ENCODE results near the gene DAP3. TPM values are rescaled to one million over a fixed set of nuclear protein-coding genes. Genes with fewer than 3 reads are reported as not detected.
"Not testable (repeated sequence)": the region's sequence is repeated elsewhere in the genome, so short reads cannot be mapped to it uniquely, and the experiment has no call there.

DAP3 gene
- total RNA-seq, 6 donors from 2014 or later: 60.8 to 233 (median 100) TPM

- 99 to 100% methylated on average over 3 of the region's 3 CpGs for WGBS, 2 donors
- no peaks in the 10 kb centered on the region for H3K27me3 ChIP-seq
- H3K27ac ChIP-seq: no peak overlapping the region
- H3K9me3 ChIP-seq: no peaks in the 10 kb centered on the region
- TF ChIP-seq POLR2A (IDR thresholded peaks at IDR 0.05) (no peak), EP300 (IDR thresholded peaks at IDR 0.05) (no peak)
- TF ChIP-seq, protein P1, sequence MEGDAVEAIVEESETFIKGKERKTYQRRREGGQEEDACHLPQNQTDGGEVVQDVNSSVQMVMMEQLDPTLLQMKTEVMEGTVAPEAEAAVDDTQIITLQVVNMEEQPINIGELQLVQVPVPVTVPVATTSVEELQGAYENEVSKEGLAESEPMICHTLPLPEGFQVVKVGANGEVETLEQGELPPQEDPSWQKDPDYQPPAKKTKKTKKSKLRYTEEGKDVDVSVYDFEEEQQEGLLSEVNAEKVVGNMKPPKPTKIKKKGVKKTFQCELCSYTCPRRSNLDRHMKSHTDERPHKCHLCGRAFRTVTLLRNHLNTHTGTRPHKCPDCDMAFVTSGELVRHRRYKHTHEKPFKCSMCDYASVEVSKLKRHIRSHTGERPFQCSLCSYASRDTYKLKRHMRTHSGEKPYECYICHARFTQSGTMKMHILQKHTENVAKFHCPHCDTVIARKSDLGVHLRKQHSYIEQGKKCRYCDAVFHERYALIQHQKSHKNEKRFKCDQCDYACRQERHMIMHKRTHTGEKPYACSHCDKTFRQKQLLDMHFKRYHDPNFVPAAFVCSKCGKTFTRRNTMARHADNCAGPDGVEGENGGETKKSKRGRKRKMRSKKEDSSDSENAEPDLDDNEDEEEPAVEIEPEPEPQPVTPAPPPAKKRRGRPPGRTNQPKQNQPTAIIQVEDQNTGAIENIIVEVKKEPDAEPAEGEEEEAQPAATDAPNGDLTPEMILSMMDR (IDR thresholded peaks at IDR 0.05): no peak
- peaks cover 0 to 3% (median 0%) of the 10 kb centered on the region in 4 donors for H3K4me1 ChIP-seq
- ATAC-seq (ENCODE audit: low FRiP score in 2 of 2) (no peak), DNase-seq (no peak)
- H3K36me3 ChIP-seq: peaks cover 0 to 13% (median 2%) of the 10 kb centered on the region in 4 donors
- no peak overlapping the region for H3K4me3 ChIP-seq
These were observed 20.5 kb downstream of the DAP3 start for GRCh38 chr1:155709391-155709790.

DNA sequence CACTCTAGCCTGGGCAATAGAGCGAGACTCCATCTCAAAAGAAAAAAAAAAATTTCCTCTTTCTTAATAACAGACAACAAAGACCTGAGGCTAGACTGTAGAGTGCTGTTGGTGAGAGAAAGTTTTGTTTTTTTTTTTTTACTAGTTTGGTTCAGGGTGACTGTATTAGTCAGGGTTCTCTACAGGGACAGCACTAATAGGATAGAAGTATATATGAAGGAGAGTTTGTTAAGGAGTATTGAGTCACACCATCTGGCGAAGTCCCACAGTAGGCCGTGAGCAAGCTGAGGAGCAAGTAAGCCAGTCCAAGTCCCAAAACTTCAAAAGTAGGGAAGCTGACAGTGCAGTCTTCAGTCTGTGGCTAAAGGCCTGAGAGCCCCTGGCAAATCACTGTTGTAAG lies 22.6 kb downstream of the DAP3 start:
- not testable (repeated sequence) for H3K27ac ChIP-seq; H3K4me1 ChIP-seq; H3K4me3 ChIP-seq; H3K27me3 ChIP-seq; ATAC-seq (ENCODE audit: low FRiP score in 2 of 2); H3K9me3 ChIP-seq; DNase-seq
- H3K36me3 ChIP-seq: peaks cover 0 to 13% (median 2%) of the 10 kb centered on the region in 4 donors
- 94 to 100% methylated on average over 2 to 3 of the region's 3 CpGs for WGBS, 2 donors

- 86% methylated on average over 3 of the region's 3 CpGs for WGBS, 2 donors
- not testable (repeated sequence) for H3K4me1 ChIP-seq; H3K9me3 ChIP-seq; DNase-seq; ATAC-seq (ENCODE audit: low FRiP score in 2 of 2); H3K27me3 ChIP-seq; H3K27ac ChIP-seq; H3K4me3 ChIP-seq
- peaks cover 0 to 16% (median 2%) of the 10 kb centered on the region in 4 donors for H3K36me3 ChIP-seq
These were observed 23.7 kb downstream of the DAP3 start for GRCh38 chr1:155712636-155713035.

DNA sequence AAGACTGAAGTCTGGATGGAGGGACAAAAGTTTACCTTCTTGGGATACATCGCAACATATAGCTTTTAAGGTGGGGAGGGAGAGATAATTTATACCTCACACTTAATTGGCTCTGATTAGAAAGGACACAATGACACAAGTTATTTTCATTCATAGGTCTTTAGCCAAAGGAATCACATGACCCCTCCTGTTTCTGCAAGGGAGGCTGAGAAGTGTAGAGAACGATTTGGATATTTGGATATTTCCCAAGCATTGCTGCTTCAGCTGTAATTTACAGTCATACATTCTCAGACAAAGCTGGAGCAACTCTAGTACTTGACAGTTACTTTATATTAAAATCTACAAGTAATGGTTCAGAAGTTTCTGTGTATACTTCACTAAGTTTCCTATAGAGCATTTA lies 24.2 kb downstream of the DAP3 start:
- ATAC-seq (ENCODE audit: low FRiP score in 2 of 2) (no peak), DNase-seq (no peak)
- H3K4me3 ChIP-seq: no peak overlapping the region
- TF ChIP-seq, protein P1 (IDR thresholded peaks at IDR 0.05): no peak
- no peak for TF ChIP-seq POLR2A (IDR thresholded peaks at IDR 0.05)
- TF ChIP-seq POLR2AphosphoS5 (IDR thresholded peaks at IDR 0.05): no peak
- TF ChIP-seq EP300 (IDR thresholded peaks at IDR 0.05): no peak
- no peak overlapping the region for H3K27ac ChIP-seq
- WGBS, 2 donors: 62 to 67% methylated on average over 2 of the region's 2 CpGs
- no peaks in the 10 kb centered on the region for H3K27me3 ChIP-seq
- peaks cover 0 to under 1% (median 0%) of the 10 kb centered on the region in 4 donors for H3K4me1 ChIP-seq
- peaks cover 0 to 18% (median 2%) of the 10 kb centered on the region in 4 donors for H3K36me3 ChIP-seq
- no peaks in the 10 kb centered on the region for H3K9me3 ChIP-seq

DNA sequence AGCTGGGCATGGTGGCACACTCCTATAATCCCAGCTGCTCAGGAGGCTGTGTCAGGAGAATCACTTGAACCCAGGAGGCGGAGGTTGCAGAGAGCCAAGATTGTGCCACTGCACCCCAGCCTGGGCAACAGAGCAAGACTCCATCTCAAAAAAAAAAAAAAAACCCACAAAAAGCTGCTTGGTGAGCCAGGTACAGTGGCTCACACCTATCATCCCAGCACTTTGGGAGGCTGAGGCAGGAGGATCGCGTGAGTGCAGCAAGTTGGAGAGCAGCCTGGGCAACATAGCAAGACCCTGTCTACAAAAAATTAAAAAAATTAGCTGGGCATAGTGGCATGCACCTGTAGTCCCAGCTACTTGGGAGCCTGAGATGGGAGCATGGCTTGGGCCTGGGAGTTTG lies 26.2 kb downstream of the DAP3 start:
- ATAC-seq (ENCODE audit: low FRiP score in 2 of 2); H3K27ac ChIP-seq; H3K4me1 ChIP-seq; DNase-seq; H3K4me3 ChIP-seq; H3K9me3 ChIP-seq; H3K27me3 ChIP-seq: not testable (repeated sequence)
- WGBS, 2 donors: 98 to 99% methylated on average over 3 of the region's 3 CpGs
- peaks cover 0 to 30% (median 1%) of the 10 kb centered on the region in 4 donors for H3K36me3 ChIP-seq

DNA sequence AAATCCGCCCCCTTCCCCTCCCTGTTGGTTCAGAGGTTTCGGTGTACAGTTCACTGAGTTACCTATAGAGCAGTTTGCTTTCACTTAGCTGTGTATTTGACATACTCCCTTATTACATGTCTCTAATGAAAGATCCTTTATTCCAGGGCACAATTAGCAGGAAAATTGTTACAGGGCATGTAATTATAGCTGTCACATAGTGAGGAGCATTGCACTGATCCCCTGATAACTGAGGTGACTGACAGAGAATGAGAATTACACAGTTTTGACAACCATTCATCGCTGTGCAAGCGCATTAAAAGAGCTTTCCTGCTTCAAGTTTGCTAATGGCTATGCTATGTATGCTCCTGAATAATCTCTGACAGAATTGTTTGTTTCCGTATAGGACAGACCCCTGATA lies 26.9 kb downstream of the DAP3 start:
- Histone ChIP-seq H3K4me3 (no peak overlapping the region), H3K36me3 (peaks cover 0 to 31% (median 0%) of the 10 kb centered on the region in 4 donors), H3K27ac (no peak overlapping the region), H3K4me1 (no peaks in the 10 kb centered on the region), H3K9me3 (no peaks in the 10 kb centered on the region), H3K27me3 (no peaks in the 10 kb centered on the region)
- 96 to 99% methylated on average over 5 of the region's 5 CpGs for WGBS, 2 donors
- TF ChIP-seq, protein P1 (IDR thresholded peaks at IDR 0.05): no peak
- TF ChIP-seq POLR2AphosphoS5 (IDR thresholded peaks at IDR 0.05) (no peak), EP300 (IDR thresholded peaks at IDR 0.05) (no peak), POLR2A (IDR thresholded peaks at IDR 0.05) (no peak)
- ATAC-seq (ENCODE audit: low FRiP score in 2 of 2) (no peak), DNase-seq (no peak)

Data from upper lobe of left lung (tissue), 6 donors.